Measurements from ENCODE around the gene JPH2.

JPH2 gene

DNA sequence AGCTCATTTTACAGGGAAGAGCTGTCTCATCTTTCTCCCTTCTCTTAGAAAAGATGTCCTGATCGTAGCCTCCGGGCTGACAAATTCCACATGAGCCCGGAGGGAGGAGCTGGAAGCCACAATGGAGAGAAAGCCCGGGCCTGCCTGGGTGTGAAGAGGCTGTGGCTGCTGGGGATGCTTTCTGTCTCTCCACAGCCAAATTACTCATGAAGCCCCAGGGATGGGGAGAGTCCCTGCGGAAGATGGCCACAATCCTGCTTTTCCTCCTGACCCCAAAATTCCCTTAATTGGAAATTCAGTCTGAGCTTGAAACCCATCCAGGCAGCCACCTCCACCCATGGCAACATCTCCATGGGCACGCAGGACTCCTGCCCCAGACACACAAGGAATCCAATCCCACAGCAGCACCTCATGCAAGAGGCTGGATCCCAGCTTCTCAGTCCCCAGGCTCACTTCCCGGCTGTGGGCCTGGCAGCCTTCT, 32.4 kb downstream of the JPH2 start:
- TF ChIP-seq, protein P1, sequence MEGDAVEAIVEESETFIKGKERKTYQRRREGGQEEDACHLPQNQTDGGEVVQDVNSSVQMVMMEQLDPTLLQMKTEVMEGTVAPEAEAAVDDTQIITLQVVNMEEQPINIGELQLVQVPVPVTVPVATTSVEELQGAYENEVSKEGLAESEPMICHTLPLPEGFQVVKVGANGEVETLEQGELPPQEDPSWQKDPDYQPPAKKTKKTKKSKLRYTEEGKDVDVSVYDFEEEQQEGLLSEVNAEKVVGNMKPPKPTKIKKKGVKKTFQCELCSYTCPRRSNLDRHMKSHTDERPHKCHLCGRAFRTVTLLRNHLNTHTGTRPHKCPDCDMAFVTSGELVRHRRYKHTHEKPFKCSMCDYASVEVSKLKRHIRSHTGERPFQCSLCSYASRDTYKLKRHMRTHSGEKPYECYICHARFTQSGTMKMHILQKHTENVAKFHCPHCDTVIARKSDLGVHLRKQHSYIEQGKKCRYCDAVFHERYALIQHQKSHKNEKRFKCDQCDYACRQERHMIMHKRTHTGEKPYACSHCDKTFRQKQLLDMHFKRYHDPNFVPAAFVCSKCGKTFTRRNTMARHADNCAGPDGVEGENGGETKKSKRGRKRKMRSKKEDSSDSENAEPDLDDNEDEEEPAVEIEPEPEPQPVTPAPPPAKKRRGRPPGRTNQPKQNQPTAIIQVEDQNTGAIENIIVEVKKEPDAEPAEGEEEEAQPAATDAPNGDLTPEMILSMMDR (IDR thresholded peaks at IDR 0.05) = no peak
- no peak for TF ChIP-seq ZFX (IDR thresholded peaks at IDR 0.05; ENCODE audit: borderline replicate concordance)

DNA sequence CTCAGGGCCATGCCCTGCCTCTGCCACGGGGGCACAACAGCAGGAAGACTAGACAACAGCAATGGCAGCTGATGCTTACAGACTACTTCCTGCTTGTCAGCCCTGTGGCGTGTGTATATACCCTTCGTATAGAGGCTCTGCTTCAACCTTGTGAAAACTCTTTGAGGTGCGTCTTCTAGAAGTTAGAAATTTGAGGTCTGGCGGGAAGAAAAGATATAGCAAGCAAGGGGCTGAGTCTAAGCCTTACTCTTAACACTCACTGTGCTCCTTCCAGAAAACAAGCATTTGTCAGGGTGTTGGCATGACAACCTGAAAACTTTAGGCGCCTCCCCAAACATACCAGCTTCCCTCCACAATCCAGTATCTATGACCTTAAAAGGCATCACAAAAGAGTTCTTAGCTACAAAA, 33.3 kb downstream of the JPH2 start:
- no peak for TF ChIP-seq ZFX (IDR thresholded peaks at IDR 0.05; ENCODE audit: borderline replicate concordance)
- TF ChIP-seq, protein P1 (IDR thresholded peaks at IDR 0.05) = no peak
- H3K27ac ChIP-seq = no peak overlapping the region

More for the DNA sequence above, 32.4 kb downstream of the JPH2 start:
- H3K27ac ChIP-seq = no peak overlapping the region

DNA sequence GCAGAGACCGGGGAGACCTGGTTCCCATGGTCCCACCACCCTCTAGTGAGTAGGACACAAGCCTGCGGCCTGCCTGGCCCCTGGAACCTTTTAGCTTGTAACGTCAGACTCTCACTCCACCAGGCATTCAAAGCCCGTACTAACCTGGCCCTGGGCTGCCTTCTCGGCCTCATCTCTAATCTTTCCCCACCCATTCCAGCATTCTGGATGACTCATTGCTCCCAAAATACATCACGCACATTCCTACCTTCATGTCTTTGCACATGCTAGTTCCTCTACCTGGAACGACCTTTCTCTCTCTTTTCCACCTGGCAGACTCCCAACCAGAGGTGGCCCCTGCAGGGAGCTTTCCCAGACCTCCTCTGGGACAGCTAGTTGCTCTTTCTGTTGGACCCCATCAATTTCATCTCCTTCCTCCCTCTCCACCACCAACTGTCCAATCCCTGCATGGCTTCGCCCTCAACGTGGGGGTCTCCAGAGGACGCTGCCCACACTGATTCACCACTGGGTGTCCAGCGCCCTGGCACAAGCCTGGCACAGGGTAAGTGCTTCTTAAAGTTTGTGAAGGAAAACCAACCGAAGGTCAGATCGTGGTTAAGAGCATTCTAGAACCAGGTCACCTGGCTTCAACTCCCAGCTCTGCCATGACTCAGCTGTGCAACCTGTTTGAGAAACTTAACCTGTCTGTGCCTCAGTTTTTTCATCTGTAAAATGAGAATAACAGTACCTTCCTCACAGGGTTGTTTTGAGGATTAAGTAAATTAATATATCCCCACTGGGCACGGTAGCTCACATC, 35.2 kb downstream of the JPH2 start:
- no peak overlapping the region for H3K27ac ChIP-seq
- TF ChIP-seq, protein P1 (IDR thresholded peaks at IDR 0.05) = no peak
- TF ChIP-seq ZFX (IDR thresholded peaks at IDR 0.05; ENCODE audit: borderline replicate concordance) = no peak

DNA sequence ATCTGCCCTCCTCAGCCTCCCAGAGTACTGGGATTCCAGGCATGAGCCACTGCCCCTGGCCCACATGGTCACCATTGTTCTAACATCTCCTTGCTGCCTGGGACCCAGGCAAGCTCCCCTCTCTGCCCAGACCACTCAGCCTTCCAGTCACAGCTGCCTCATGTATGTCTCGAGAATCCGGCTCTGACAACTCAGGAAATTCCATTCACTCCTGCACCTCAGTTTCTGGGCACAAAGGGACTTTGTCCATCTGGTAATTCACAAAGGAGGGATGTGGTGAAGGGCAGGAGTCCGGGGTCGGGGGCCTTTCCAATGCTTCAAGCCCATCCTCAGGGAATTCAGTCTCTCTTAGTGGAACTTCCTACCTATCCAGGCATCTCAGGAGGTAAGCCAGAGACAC, 40.7 kb downstream of the JPH2 start:
- no peak overlapping the region for H3K27ac ChIP-seq
- TF ChIP-seq, protein P1 (IDR thresholded peaks at IDR 0.05) = no peak

DNA sequence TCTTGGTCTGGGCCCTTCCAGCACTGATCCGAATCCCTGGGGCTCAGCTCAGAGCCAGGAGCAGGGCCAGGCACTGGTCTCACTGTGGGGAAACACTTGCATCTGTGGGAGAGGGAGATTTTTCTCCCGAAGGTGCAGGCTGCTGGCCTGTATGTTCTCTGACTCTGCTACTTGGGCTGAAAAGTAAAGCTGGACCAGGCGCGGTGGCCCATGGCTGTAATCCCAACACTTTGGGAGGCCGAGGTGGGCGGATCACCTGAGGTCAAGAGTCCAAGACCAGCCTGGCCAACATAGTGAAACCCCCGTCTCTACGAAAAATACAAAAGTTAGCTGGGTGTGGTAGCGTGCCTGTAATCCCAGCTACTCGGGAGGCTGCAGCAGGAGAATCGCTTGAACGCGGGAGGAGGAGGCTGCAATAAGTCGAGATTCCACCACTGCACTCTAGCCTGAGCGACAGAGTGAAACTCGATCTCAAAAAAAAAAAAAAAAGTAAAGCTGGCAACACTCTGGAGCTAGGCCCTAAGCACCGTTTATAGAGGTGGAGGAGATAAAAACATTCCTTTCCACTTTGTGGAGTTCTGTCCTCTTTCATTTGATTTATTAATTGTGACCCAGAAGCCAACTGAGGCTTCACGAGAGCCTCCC, 41.7 kb downstream of the JPH2 start:
- no peak overlapping the region for H3K27ac ChIP-seq
- TF ChIP-seq, protein P1 (IDR thresholded peaks at IDR 0.05) = no peak
- TF ChIP-seq ZFX (IDR thresholded peaks at IDR 0.05; ENCODE audit: borderline replicate concordance) = no peak

DNA sequence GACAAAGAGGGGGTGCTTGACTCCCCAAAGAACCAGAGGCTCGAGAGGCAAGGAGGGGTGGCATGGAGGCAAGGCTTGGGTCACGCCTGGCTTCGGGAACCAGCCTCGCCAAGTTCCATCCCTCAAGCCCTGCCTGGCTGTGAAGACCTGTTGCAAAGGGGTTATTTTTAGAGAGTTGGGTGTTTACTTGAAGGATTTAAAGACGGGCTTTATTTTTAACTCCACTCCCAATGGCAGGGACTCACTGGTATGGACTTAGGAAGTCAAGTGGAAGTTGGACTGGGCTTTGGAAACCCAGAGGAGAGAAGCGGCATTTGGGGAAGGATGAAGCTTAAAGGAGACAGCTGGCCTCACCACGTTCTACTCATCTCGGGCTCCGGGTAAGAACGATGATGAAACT, 43.1 kb downstream of the JPH2 start:
- no peak for TF ChIP-seq ZFX (IDR thresholded peaks at IDR 0.05; ENCODE audit: borderline replicate concordance)
- no peak overlapping the region for H3K27ac ChIP-seq

DNA sequence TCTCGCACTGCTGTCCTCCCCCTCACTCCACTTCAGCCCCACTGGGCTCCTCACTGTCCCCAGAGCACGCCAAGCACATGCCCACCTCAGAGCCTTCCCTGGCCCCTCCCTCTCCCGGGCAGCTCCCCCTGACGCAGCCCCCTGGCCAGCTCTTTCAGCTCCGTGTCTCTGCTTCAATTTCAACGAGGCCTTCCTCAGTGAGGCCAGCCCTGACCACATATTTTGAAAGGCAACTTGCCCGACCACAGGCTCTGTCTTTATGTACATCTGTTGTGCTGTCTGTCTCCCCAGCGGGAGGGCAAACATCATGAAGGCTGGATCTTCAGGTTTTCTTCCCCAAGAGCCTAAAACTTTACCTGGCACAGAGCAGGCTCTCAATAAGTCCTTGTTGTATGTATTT, 44.6 kb downstream of the JPH2 start:
- H3K27ac ChIP-seq = no peak overlapping the region
- no peak for TF ChIP-seq ZFX (IDR thresholded peaks at IDR 0.05; ENCODE audit: borderline replicate concordance)
- TF ChIP-seq, protein P1 (IDR thresholded peaks at IDR 0.05) = no peak

All from 22Rv1 (cell line).